HepG2 (cell line): ENCODE data around the gene ARMC5. TPM values are rescaled to one million over a fixed set of nuclear protein-coding genes. Genes with fewer than 3 reads are reported as not detected.
A peak's percentile ranks its signal among the peaks of the same experiment; 100 is the strongest.

ENCODE experiments used
- DR1 ChIP-seq: sonication (generic); formaldehyde crosslinking; IDR thresholded peaks from 2 replicates; pipeline ENCODE4 v1.8.0; 2021; ENCODE audit warnings: mild to moderate bottlenecking, missing genetic modification reagents, inconsistent platforms
- HNRNPH1 ChIP-seq: fragments of 200-400 bp; formaldehyde crosslinking; optimal IDR thresholded peaks from 2 replicates; pipeline ENCODE3; 2017; ENCODE audit warnings: mild to moderate bottlenecking, low read depth, low read length
- IRF2 ChIP-seq: IDR thresholded peaks from 2 replicates; pipeline ENCODE4 v1.6.1; 2018; ENCODE audit warnings: missing genetic modification reagents, missing compliant biosample characterization
- MAFK ChIP-seq, 2 experiments: IDR thresholded peaks in 1 of 2; conservative IDR thresholded peaks in 1 of 2; 2 replicates each; pipeline ENCODE4 v1.6.1; 2011; ENCODE audit warnings: improper control_type of control experiment in 2 of 2, low read length in 2 of 2
- NCOA2 ChIP-seq: sonication (generic); formaldehyde crosslinking; IDR thresholded peaks from 2 replicates; pipeline ENCODE4 v1.8.0; 2022; ENCODE audit warnings: inconsistent platforms
- PCBP1 ChIP-seq: fragments of 200-400 bp; formaldehyde crosslinking; IDR thresholded peaks from 2 replicates; pipeline ENCODE4 v1.6.1; 2017; ENCODE audit warnings: mild to moderate bottlenecking, low read depth, low read length, borderline replicate concordance
- RFX1 ChIP-seq: fragments of 450-650 bp; IDR thresholded peaks from 2 replicates; pipeline ENCODE4 v1.6.1; 2017
- RFXAP ChIP-seq: sonication (generic); formaldehyde crosslinking; IDR thresholded peaks from 2 replicates; pipeline ENCODE4 v1.4.0; 2020; ENCODE audit warnings: missing genetic modification reagents, borderline replicate concordance
- SIX1 ChIP-seq: sonication (generic); formaldehyde crosslinking; IDR thresholded peaks from 2 replicates; pipeline ENCODE4 v1.4.0; 2020; ENCODE audit warnings: missing genetic modification reagents, borderline replicate concordance
- SP2 ChIP-seq: sonication (generic); formaldehyde crosslinking; IDR thresholded peaks from 2 replicates; pipeline ENCODE4 v1.5.1; 2020; ENCODE audit warnings: mild to moderate bottlenecking, missing genetic modification reagents
- SRSF4 ChIP-seq: fragments of 200-400 bp; formaldehyde crosslinking; IDR thresholded peaks from one replicate; pipeline ENCODE4 v1.6.1; 2018; ENCODE audit warnings: mild to moderate bottlenecking, low read depth, low read length, moderate library complexity; ENCODE audit not compliant: poor library complexity, severe bottlenecking
- TAF1 ChIP-seq: sonication (generic); formaldehyde crosslinking; IDR thresholded peaks from 2 replicates; pipeline ENCODE4 v1.4.0; 2020; ENCODE audit warnings: missing genetic modification reagents
- TBP ChIP-seq: sonication (generic); formaldehyde crosslinking; IDR thresholded peaks from 2 replicates; pipeline ENCODE4 v1.5.0; 2020; ENCODE audit warnings: missing genetic modification reagents
- ZBTB20 ChIP-seq: sonication (generic); formaldehyde crosslinking; IDR thresholded peaks from 2 replicates; pipeline ENCODE4 v1.8.1; 2023; ENCODE audit warnings: missing genetic modification reagents, low read depth, mild to moderate bottlenecking, borderline replicate concordance
- ZNF12 ChIP-seq: sonication (generic); formaldehyde crosslinking; IDR thresholded peaks from 2 replicates; pipeline ENCODE4 v1.5.0; 2020; ENCODE audit warnings: missing genetic modification reagents
- ZNF724P ChIP-seq: sonication (generic); formaldehyde crosslinking; IDR thresholded peaks from 2 replicates; pipeline ENCODE4 v1.8.0; 2022; ENCODE audit warnings: missing genetic modification reagents, borderline replicate concordance
- ZNF878 ChIP-seq: sonication (generic); formaldehyde crosslinking; IDR thresholded peaks from 2 replicates; pipeline ENCODE4 v1.8.1; 2023; ENCODE audit warnings: mild to moderate bottlenecking, missing genetic modification reagents, moderate library complexity
- ZSCAN22 ChIP-seq: sonication (generic); formaldehyde crosslinking; IDR thresholded peaks from 2 replicates; pipeline ENCODE4 v1.4.0; 2020; ENCODE audit warnings: mild to moderate bottlenecking, missing genetic modification reagents
- polyA plus RNA-seq, 8 experiments: library from polyadenylated mRNA; depleted of rRNA in 3 of 8; stranded (reverse) in 7 of 8; unstranded in 1 of 8; fragments of >200 nt; fragmentation: Illumina TruSeq in 4 of 8; extraction: Trizol in 4 of 8; gene quantifications; 2 replicates each; pipeline versions ENCODE4 v1.2.1 to v1.2.3, GENCODE V29; 2011 to 2016; ENCODE audit warnings: low read depth in 4 of 8, missing spikeins in 1 of 8, mixed read lengths in 1 of 8; ENCODE audit not compliant: insufficient read depth in 1 of 8
- total RNA-seq, 5 experiments: library from RNA; depleted of rRNA; stranded (reverse); fragments of >200 nt; fragmentation: Illumina TruSeq; extraction: Trizol; gene quantifications; 2 replicates each; pipeline ENCODE4 v1.2.3, GENCODE V29; 2016; ENCODE audit warnings: low read depth in 1 of 5
- TF ChIP-seq, protein P1 (sequence below): sonication (generic); formaldehyde crosslinking; IDR thresholded peaks from 2 replicates; pipeline ENCODE4 v1.4.0; 2020; ENCODE audit warnings: mild to moderate bottlenecking, missing genetic modification reagents
- TF ChIP-seq, protein P2 (sequence below): sonication (generic); formaldehyde crosslinking; IDR thresholded peaks from 2 replicates; pipeline ENCODE4 v1.8.0; 2022; ENCODE audit warnings: mild to moderate bottlenecking, missing genetic modification reagents, borderline replicate concordance
- TF ChIP-seq, protein P3 (sequence below): IDR thresholded peaks from 2 replicates; pipeline ENCODE4 v1.6.1; 2012; ENCODE audit warnings: inconsistent platforms
- TF ChIP-seq, protein P4 (sequence below): sonication (generic); formaldehyde crosslinking; IDR thresholded peaks from 2 replicates; pipeline ENCODE4 v1.4.0; 2020; ENCODE audit warnings: missing genetic modification reagents
- TF ChIP-seq, protein P5 (sequence below): sonication (generic); formaldehyde crosslinking; IDR thresholded peaks from 2 replicates; pipeline ENCODE4 v1.4.0; 2020; ENCODE audit warnings: mild to moderate bottlenecking, low read depth, missing genetic modification reagents

ARMC5 gene
- total and polyA plus RNA-seq, 2 of the 13 experiments (the other 11 are each of a cell fraction or from before 2014, with no cell fraction given), result 10.8 to 22.3 TPM

DNA sequence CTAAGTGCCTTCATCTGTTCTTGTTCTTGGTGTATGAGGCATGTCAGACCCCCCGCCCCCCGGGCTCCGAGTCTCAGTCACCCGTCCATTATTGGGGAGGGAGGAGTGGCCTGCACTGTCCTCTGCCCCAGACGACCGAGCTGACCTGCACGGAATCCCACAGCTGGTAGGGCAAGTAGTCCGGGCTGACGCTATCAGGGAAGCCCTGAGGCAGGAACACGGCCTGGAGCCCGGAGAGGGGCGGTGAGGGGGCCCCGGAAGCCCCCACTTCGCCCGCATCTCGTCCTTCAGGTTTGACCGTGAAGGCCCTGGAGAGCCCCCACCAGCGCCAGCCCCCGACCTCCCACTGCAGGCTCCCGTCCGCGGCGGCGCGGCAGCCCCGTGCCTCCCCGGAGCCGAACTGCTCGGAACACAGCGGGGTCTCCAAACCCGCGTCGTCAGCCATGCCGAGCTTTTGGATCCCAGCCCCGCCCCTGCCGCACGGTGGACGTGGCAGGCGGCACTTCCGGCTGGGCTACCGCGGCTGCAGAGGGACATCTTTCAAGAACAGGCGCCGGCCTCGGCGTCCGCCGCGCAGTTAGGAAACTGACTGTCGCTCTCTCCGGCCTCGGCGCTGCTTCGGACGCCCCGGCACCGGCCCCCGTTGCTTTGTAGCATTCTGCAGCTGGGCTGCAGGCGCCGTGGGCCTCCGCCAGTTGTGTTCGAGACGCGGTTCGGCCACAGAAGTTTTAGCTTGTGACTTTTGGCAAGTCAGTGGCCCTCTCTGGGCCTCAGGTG, 48.8 kb downstream of the ARMC5 start, which contains the start of gene RUSF1 (continued):
- TF ChIP-seq SP2 (CRISPR knock-in tag) (peak; percentile 48), PCBP1 (peak; percentile 93), RFX1 (no peak), ZSCAN22 (CRISPR knock-in tag) (no peak), RFXAP (CRISPR knock-in tag) (peak; percentile 50; the same call in 1 of the 2 replicates), ZNF878 (no peak; the same call in 1 of the 2 replicates), HNRNPH1 (peak; percentile 33), SRSF4 (peak; percentile 77), ZBTB20 (CRISPR knock-in tag) (peak; percentile 90; the same call in 1 of the 2 replicates), ZNF724P (peak; percentile 89; the same call in 1 of the 2 replicates), DR1 (peak; percentile 94), SIX1 (peak; percentile 16; the same call in 1 of the 2 replicates), TAF1 (peak; percentile 98), ZNF12 (CRISPR knock-in tag) (peak; percentile 71; the same call in 1 of the 2 replicates), MAFK (conservative IDR thresholded peaks at IDR 0.05 in 1 of 2, IDR thresholded peaks at IDR 0.05 in 1 of 2; ENCODE audit: low read length in 2 of 2) (no peak), TBP (CRISPR knock-in tag) (0 out of 2 replicates have a peak, but pooled peaks have one; percentile 75), IRF2 (CRISPR knock-in tag) (peak; percentile 98), NCOA2 (CRISPR knock-in tag) (peak; percentile 64)
- TF ChIP-seq, protein P1, sequence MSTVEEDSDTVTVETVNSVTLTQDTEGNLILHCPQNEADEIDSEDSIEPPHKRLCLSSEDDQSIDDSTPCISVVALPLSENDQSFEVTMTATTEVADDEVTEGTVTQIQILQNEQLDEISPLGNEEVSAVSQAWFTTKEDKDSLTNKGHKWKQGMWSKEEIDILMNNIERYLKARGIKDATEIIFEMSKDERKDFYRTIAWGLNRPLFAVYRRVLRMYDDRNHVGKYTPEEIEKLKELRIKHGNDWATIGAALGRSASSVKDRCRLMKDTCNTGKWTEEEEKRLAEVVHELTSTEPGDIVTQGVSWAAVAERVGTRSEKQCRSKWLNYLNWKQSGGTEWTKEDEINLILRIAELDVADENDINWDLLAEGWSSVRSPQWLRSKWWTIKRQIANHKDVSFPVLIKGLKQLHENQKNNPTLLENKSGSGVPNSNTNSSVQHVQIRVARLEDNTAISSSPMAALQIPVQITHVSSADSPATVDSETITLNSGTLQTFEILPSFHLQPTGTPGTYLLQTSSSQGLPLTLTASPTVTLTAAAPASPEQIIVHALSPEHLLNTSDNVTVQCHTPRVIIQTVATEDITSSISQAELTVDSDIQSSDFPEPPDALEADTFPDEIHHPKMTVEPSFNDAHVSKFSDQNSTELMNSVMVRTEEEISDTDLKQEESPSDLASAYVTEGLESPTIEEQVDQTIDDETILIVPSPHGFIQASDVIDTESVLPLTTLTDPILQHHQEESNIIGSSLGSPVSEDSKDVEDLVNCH (CRISPR knock-in tag), result no peak
- TF ChIP-seq, protein P2, sequence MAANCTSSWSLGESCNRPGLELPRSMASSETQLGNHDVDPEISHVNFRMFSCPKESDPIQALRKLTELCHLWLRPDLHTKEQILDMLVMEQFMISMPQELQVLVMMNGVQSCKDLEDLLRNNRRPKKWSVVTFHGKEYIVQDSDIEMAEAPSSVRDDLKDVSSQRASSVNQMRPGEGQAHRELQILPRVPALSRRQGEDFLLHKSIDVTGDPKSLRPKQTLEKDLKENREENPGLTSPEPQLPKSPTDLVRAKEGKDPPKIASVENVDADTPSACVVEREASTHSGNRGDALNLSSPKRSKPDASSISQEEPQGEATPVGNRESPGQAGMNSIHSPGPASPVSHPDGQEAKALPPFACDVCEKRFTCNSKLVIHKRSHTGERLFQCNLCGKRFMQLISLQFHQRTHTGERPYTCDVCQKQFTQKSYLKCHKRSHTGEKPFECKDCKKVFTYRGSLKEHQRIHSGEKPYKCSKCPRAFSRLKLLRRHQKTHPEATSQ (CRISPR knock-in tag), result no peak; the same call in 1 of the 2 replicates
- TF ChIP-seq, protein P3, sequence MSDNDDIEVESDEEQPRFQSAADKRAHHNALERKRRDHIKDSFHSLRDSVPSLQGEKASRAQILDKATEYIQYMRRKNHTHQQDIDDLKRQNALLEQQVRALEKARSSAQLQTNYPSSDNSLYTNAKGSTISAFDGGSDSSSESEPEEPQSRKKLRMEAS, result peak; percentile 95
- TF ChIP-seq, protein P4, sequence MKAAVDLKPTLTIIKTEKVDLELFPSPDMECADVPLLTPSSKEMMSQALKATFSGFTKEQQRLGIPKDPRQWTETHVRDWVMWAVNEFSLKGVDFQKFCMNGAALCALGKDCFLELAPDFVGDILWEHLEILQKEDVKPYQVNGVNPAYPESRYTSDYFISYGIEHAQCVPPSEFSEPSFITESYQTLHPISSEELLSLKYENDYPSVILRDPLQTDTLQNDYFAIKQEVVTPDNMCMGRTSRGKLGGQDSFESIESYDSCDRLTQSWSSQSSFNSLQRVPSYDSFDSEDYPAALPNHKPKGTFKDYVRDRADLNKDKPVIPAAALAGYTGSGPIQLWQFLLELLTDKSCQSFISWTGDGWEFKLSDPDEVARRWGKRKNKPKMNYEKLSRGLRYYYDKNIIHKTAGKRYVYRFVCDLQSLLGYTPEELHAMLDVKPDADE, result peak; percentile 72
- TF ChIP-seq, protein P5, sequence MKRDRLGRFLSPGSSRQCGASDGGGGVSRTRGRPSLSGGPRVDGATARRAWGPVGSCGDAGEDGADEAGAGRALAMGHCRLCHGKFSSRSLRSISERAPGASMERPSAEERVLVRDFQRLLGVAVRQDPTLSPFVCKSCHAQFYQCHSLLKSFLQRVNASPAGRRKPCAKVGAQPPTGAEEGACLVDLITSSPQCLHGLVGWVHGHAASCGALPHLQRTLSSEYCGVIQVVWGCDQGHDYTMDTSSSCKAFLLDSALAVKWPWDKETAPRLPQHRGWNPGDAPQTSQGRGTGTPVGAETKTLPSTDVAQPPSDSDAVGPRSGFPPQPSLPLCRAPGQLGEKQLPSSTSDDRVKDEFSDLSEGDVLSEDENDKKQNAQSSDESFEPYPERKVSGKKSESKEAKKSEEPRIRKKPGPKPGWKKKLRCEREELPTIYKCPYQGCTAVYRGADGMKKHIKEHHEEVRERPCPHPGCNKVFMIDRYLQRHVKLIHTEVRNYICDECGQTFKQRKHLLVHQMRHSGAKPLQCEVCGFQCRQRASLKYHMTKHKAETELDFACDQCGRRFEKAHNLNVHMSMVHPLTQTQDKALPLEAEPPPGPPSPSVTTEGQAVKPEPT (CRISPR knock-in tag), result no peak
